ENCODE measurements around the gene GOPC. TPM values are rescaled to one million over a fixed set of nuclear protein-coding genes. Genes with fewer than 3 reads are reported as not detected.

Gene GOPC
- total RNA-seq, 6 donors from 2014 or later = 8.4 to 34.8 (median 19.6) TPM

DNA sequence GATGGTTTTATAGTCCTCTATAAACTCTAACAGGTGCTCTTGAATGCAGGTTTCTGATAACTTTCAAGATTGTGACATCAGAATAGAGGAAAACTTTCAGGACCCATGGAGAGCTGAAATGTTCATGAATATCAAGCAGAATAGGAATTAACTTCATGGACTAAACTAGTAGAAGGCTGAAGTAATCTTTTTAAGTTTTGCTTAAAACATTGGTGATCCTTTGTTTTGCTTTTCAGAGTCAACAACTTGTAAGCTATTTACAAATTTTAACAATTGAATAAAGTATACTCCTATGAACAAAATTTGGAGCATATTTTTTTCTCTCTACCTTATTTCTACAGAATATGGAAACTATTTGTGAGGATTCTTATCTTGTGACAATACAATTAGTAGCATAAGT, 25.2 kb upstream of the GOPC start:
- no peaks in the 10 kb centered on the region for H3K4me1 ChIP-seq
- no peak overlapping the region for H3K27ac ChIP-seq
- ATAC-seq (ENCODE audit: low FRiP score in 2 of 2) (no peak), DNase-seq (no peak)
- no peaks in the 10 kb centered on the region for H3K36me3 ChIP-seq
- peaks cover 0 to 16% (median 6%) of the 10 kb centered on the region in 4 donors for H3K9me3 ChIP-seq
- no peak overlapping the region for H3K4me3 ChIP-seq
- TF ChIP-seq POLR2A (IDR thresholded peaks at IDR 0.05) (no peak), POLR2AphosphoS5 (IDR thresholded peaks at IDR 0.05) (no peak)
- TF ChIP-seq, protein P1, sequence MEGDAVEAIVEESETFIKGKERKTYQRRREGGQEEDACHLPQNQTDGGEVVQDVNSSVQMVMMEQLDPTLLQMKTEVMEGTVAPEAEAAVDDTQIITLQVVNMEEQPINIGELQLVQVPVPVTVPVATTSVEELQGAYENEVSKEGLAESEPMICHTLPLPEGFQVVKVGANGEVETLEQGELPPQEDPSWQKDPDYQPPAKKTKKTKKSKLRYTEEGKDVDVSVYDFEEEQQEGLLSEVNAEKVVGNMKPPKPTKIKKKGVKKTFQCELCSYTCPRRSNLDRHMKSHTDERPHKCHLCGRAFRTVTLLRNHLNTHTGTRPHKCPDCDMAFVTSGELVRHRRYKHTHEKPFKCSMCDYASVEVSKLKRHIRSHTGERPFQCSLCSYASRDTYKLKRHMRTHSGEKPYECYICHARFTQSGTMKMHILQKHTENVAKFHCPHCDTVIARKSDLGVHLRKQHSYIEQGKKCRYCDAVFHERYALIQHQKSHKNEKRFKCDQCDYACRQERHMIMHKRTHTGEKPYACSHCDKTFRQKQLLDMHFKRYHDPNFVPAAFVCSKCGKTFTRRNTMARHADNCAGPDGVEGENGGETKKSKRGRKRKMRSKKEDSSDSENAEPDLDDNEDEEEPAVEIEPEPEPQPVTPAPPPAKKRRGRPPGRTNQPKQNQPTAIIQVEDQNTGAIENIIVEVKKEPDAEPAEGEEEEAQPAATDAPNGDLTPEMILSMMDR (IDR thresholded peaks at IDR 0.05) = no peak
- H3K27me3 ChIP-seq = no peaks in the 10 kb centered on the region

DNA sequence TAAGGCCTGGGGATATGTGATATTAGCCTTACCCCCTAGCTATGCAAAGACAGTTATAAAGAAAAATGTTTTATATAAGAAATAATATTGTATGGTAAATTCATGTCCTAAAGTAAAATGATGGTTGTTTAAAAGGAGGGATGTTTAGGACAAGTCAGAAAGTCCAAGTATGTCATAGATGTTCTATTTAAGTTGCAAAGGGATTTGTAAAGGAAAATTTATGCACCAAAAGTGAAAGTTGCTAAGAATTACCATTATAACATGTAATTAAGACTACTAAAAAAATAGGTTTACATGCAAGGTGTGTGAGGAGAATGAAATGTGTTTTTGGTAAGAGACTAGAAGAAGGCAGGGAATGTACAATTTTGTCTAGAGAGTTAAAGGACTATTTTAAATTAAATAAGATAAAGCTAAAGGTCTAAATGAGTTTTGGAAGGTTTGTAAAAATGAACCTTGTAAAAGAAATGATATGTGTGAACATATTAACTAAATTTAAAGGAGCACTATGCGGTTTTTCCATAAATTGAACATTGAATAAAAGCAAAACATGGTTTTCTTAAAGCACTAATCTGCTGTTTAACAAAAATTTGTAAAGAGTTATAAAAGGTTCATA, 22.7 kb upstream of the GOPC start:
- WGBS, 2 donors = 84 to 95% methylated on average over 1 of the region's 1 CpG
- TF ChIP-seq EP300 (IDR thresholded peaks at IDR 0.05) (no peak), POLR2AphosphoS5 (IDR thresholded peaks at IDR 0.05) (no peak), POLR2A (IDR thresholded peaks at IDR 0.05) (no peak)

DNA sequence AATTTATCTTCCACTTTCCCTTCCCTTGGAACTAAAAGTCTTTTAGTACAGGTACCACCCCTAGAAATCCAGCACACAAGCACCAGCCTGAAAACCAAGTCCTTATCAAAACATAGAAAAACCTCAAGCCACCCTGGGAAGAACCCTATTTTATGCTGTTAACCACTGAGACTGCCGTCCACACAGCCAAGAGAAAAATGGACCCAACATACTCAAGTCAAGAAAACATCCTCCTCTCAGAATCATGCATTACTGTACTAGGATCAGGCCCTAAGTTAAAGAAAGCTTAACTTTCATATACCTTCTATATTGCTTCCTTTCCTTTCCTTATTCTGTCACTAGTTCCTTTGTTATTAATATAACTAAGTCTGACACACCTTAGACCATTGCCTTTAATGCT, 16.9 kb upstream of the GOPC start:
- no peak for TF ChIP-seq EP300 (IDR thresholded peaks at IDR 0.05)
- TF ChIP-seq POLR2A (IDR thresholded peaks at IDR 0.05) = no peak
- TF ChIP-seq, protein P1 (IDR thresholded peaks at IDR 0.05) = no peak
- no peak for TF ChIP-seq POLR2AphosphoS5 (IDR thresholded peaks at IDR 0.05)
- no peak for DNase-seq
- H3K4me1 ChIP-seq = no peaks in the 10 kb centered on the region
- no peaks in the 10 kb centered on the region for H3K27me3 ChIP-seq
- H3K36me3 ChIP-seq = no peaks in the 10 kb centered on the region
- H3K27ac ChIP-seq = no peak overlapping the region
- no peak for ATAC-seq (ENCODE audit: low FRiP score in 2 of 2)
- H3K9me3 ChIP-seq = no peaks in the 10 kb centered on the region
- H3K4me3 ChIP-seq = no peak overlapping the region
- WGBS, 2 donors = 80 to 86% methylated on average over 1 of the region's 1 CpG

More for the DNA sequence above, 22.7 kb upstream of the GOPC start:
- Histone ChIP-seq H3K36me3 (no peaks in the 10 kb centered on the region), H3K27ac (no peak overlapping the region), H3K4me1 (no peaks in the 10 kb centered on the region), H3K9me3 (peaks cover 0 to 16% (median 6%) of the 10 kb centered on the region in 4 donors), H3K27me3 (no peaks in the 10 kb centered on the region), H3K4me3 (no peak overlapping the region)
- no peak for ATAC-seq (ENCODE audit: low FRiP score in 2 of 2)
- no peak for DNase-seq

DNA sequence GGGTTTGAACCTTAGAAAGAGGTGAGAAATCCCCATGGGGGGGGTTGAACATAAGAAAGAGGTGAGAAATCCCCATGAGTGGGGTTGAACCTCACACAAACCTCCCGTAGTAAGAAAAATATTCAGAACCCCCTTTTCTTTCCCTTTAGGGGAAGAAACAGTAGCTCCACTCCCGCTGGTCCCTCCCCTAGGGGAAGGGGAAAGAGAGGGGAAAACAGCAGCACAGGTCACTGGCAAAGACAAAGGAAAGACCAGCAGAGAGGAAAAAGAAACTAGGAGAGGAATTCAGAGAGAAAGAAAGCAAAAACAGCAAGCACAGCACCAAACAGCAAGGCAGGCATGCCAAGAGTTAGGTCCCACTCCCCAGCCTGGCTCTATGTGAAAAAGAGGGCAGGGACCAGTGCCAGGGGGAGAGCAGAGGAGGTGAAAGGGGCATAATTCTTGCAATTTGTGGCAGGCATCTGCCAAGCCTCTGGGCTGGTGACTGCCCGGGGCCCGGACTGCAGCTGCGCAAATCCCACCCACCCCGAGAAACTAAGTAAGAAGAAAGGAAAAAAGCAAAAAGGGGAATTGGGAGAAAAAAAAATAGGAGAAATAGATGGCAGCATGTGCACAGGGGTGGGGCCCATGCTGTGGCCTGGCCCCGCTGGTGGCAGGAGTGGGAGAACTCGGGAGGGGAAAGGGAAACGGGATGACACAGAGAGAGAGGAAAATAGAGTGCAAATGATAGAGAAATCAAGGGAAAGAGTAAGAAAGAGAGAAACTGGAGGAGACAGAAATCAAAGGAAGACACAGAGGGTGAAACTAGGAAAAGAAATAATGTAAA, 15.1 kb upstream of the GOPC start:
- no peaks in the 10 kb centered on the region for H3K4me1 ChIP-seq

More for the DNA sequence above, 15.1 kb upstream of the GOPC start:
- H3K36me3 ChIP-seq = no peaks in the 10 kb centered on the region
- H3K27ac ChIP-seq = no peak overlapping the region
- no peak for TF ChIP-seq POLR2AphosphoS5 (IDR thresholded peaks at IDR 0.05)
- TF ChIP-seq POLR2A (IDR thresholded peaks at IDR 0.05) = no peak
- no peak for TF ChIP-seq EP300 (IDR thresholded peaks at IDR 0.05)
- TF ChIP-seq, protein P1 (IDR thresholded peaks at IDR 0.05) = no peak
- no peaks in the 10 kb centered on the region for H3K27me3 ChIP-seq
- ATAC-seq (ENCODE audit: low FRiP score in 2 of 2) = no peak
- H3K4me3 ChIP-seq = no peak overlapping the region
- WGBS, 2 donors = 86 to 89% methylated on average over 9 of the region's 9 CpGs
- DNase-seq = peak in 1 of 2 donors; percentile 42
- H3K9me3 ChIP-seq = no peaks in the 10 kb centered on the region
